Measurements from ENCODE around the gene TBXA2R. TPM values are rescaled to one million over a fixed set of nuclear protein-coding genes. Genes with fewer than 3 reads are reported as not detected.
"Not testable (repeated sequence)": the region's sequence is repeated elsewhere in the genome, so short reads cannot be mapped to it uniquely, and the experiment has no call there.

The TBXA2R gene
- total and polyA plus RNA-seq, 2 donors (not counting 3 experiments of a cell fraction or from before 2014, with no cell fraction given) = 2.4 to 2.9 TPM

DNA sequence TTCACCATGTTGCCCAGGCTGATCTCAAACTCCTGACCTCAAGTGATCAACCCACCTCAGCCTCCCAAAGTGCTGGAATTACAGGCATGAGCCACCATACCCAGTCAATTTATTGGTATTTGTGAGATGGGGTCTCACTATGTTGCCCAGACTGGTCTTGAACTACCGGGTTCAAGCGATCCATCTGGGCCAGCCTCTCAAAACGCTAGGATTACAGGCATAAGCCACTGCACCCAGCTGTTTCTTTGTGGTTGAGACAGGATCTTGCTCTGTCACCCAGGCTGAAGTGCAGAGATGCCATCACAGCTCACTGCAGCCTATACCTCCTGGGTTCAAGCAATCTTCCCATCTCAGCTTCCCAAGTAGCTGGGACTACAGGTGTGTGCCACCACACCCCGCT lies 24.9 kb downstream of the TBXA2R start:
- H3K79me2 ChIP-seq (ENCODE audit: control insufficient read depth, insufficient read depth, low read length); H3K27ac ChIP-seq (ENCODE audit: insufficient read depth, low read depth, low read length); H3K9me3 ChIP-seq (replicated peaks; ENCODE audit: control insufficient read depth, insufficient read depth, low read length); dilution Hi-C loops (cut with MboI; ENCODE audit: extremely low pct_ligation_motif_present, low sequenced_read_pairs); H3K36me3 ChIP-seq (ENCODE audit: control insufficient read depth in 2 of 2, extremely low read depth in 1 of 2, insufficient read depth in 2 of 2, low read length in 2 of 2); POLR2A ChIA-PET; H3K4me3 ChIP-seq (replicated peaks in 1 of 3; ENCODE audit: insufficient read depth in 1 of 3, low read depth in 1 of 3, low read length in 3 of 3); DNase-seq (ENCODE audit: low read depth, low spot score); H3K9me1 ChIP-seq (replicated peaks; ENCODE audit: control insufficient read depth, extremely low read depth, insufficient read depth, low read length); H3K4me2 ChIP-seq (ENCODE audit: insufficient read depth, low read length); intact Hi-C loops (cut with micrococcal nuclease); BruUV-seq (replicated peaks); H3K27me3 ChIP-seq (ENCODE audit: control insufficient read depth in 2 of 2, insufficient read depth in 2 of 2, low read length in 2 of 2); H2AFZ ChIP-seq (ENCODE audit: low read depth, low read length); FAIRE-seq; H4K20me1 ChIP-seq (replicated peaks; ENCODE audit: control insufficient read depth, extremely low read depth, insufficient read depth, low read length); H3K9ac ChIP-seq (replicated peaks; ENCODE audit: extremely low read depth, insufficient read depth, low read length): not testable (repeated sequence)
- peaks cover 11% of the 10 kb centered on the region for H3K4me1 ChIP-seq (ENCODE audit: control insufficient read depth, extremely low read depth, insufficient read depth, low read length)
- CTCF ChIA-PET = interaction anchor here (1.1 kb wide), 1 partner anchor 26 kb away, joined by 3 read pairs; no protein-coding TSS in a partner anchor

DNA sequence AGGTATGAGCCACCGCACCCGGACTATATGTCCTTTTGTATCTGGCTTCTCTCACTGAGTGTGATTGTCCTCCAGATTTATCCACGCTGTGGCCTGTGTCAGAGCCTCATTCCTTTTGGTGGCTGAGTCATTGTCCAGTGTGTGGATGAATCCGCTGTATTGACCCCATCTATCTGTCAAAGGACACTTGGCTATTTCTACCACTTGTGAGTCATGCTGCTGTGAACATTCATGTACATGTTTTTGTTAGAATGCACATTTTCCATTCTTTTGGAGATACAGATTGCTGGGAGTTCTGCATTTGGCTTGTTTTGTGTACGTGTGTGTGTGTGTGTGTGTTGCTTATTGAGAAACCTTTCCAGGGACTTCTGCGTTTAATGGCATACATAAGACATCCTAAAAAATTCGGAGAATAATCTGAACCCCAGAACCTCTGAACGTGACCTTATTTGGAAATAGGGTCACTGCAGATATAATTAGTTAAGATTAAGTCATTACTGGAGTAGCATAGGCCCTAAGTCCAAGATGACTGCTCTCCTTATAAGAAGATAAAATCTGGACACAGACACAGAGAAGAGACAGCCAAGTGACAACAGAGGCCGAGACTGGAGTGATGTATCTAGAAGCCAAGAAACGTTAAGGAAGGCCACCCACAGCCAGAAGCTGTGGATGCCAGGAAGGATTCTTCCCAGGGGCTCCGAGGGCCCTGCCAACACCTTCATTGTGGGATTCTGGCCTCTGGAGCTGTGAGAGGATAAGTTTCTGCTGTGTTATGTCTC lies 26.3 kb downstream of the TBXA2R start:
- Histone ChIP-seq H3K9ac (replicated peaks; ENCODE audit: extremely low read depth, insufficient read depth, low read length) (no peak overlapping the region), H4K20me1 (replicated peaks; ENCODE audit: control insufficient read depth, extremely low read depth, insufficient read depth, low read length) (no peaks in the 10 kb centered on the region), H2AFZ (ENCODE audit: low read depth, low read length) (no peak overlapping the region), H3K36me3 (ENCODE audit: control insufficient read depth in 2 of 2, extremely low read depth in 1 of 2, insufficient read depth in 2 of 2, low read length in 2 of 2) (peaks cover 0 to 1% of the 10 kb centered on the region in 2 experiments), H3K79me2 (ENCODE audit: control insufficient read depth, insufficient read depth, low read length) (no peaks in the 10 kb centered on the region), H3K4me2 (ENCODE audit: insufficient read depth, low read length) (no peak overlapping the region), H3K9me1 (replicated peaks; ENCODE audit: control insufficient read depth, extremely low read depth, insufficient read depth, low read length) (no peaks in the 10 kb centered on the region), H3K27me3 (ENCODE audit: control insufficient read depth in 2 of 2, insufficient read depth in 2 of 2, low read length in 2 of 2) (no peaks in the 10 kb centered on the region), H3K9me3 (replicated peaks; ENCODE audit: control insufficient read depth, insufficient read depth, low read length) (no peaks in the 10 kb centered on the region), H3K4me1 (ENCODE audit: control insufficient read depth, extremely low read depth, insufficient read depth, low read length) (peaks cover 16% of the 10 kb centered on the region), H3K4me3 (replicated peaks in 1 of 3; ENCODE audit: insufficient read depth in 1 of 3, low read depth in 1 of 3, low read length in 3 of 3) (no peak overlapping the region), H3K27ac (ENCODE audit: insufficient read depth, low read depth, low read length) (no peak overlapping the region)
- dilution Hi-C loops (cut with MboI; ENCODE audit: extremely low pct_ligation_motif_present, low sequenced_read_pairs) = no loop called here
- BruUV-seq (replicated peaks) = no TSS peak
- ChIA-PET POLR2A (no interaction called here), CTCF (interaction anchor here (1.2 kb wide), 1 partner anchor 35 kb away, joined by 5 read pairs; no protein-coding TSS in a partner anchor)
- FAIRE-seq (peak; percentile 96), DNase-seq (ENCODE audit: low read depth, low spot score) (peak; percentile 69)
- intact Hi-C loops (cut with micrococcal nuclease) = no loop called here
- TF ChIP-seq FOS (IDR thresholded peaks at IDR 0.05; ENCODE audit: borderline replicate concordance, insufficient read depth, low read length) (peak; percentile 94), JUN (IDR thresholded peaks at IDR 0.05; ENCODE audit: borderline replicate concordance, insufficient read depth, insufficient read length, low read depth) (peak; percentile 64), EZH2 (IDR thresholded peaks at IDR 0.05; ENCODE audit: borderline replicate concordance, low read depth, low read length, severe bottlenecking) (no peak), POLR2A (IDR thresholded peaks at IDR 0.05; ENCODE audit: low read depth, low read length) (no peak), MYC (IDR thresholded peaks at IDR 0.05; ENCODE audit: low read depth, low read length) (no peak), GATA2 (IDR thresholded peaks at IDR 0.05; ENCODE audit: insufficient read depth, insufficient read length, low read depth, low read length) (no peak), POLR2AphosphoS5 (IDR thresholded peaks at IDR 0.05; ENCODE audit: insufficient read depth, low read depth, low read length) (peak; percentile 44)
- TF ChIP-seq, protein P1, sequence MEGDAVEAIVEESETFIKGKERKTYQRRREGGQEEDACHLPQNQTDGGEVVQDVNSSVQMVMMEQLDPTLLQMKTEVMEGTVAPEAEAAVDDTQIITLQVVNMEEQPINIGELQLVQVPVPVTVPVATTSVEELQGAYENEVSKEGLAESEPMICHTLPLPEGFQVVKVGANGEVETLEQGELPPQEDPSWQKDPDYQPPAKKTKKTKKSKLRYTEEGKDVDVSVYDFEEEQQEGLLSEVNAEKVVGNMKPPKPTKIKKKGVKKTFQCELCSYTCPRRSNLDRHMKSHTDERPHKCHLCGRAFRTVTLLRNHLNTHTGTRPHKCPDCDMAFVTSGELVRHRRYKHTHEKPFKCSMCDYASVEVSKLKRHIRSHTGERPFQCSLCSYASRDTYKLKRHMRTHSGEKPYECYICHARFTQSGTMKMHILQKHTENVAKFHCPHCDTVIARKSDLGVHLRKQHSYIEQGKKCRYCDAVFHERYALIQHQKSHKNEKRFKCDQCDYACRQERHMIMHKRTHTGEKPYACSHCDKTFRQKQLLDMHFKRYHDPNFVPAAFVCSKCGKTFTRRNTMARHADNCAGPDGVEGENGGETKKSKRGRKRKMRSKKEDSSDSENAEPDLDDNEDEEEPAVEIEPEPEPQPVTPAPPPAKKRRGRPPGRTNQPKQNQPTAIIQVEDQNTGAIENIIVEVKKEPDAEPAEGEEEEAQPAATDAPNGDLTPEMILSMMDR (IDR thresholded peaks at IDR 0.05; ENCODE audit: extremely low read depth in 1 of 2, insufficient read depth in 1 of 2, low read depth in 1 of 2, low read length in 2 of 2) = no peak
- TF ChIP-seq, protein P2, sequence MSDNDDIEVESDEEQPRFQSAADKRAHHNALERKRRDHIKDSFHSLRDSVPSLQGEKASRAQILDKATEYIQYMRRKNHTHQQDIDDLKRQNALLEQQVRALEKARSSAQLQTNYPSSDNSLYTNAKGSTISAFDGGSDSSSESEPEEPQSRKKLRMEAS (IDR thresholded peaks at IDR 0.05; ENCODE audit: insufficient read depth, insufficient read length) = no peak

All from endothelial cell of umbilical vein (primary cell).